8988T (cell line): ENCODE measurements around the gene KYNU.
A peak's percentile ranks its signal among the peaks of the same experiment; 100 is the strongest.
"Not testable (repeated sequence)": the region's sequence is repeated elsewhere in the genome, so short reads cannot be mapped to it uniquely, and the experiment has no call there.

Source experiments
- DNase-seq: peaks from one replicate; pipeline ENCODE4 v3.0.0; 2011

The KYNU gene

GRCh38 chr2:143034292-143035074 is 157.0 kb downstream of the KYNU start:
- peak; percentile 4 for DNase-seq

GRCh38 chr2:143051465-143051864 is 174.0 kb downstream of the KYNU start:
- DNase-seq, result no peak

- DNase-seq, result not testable (repeated sequence)
Measured at GRCh38 chr2:143053437-143053836, 176.0 kb downstream of the KYNU start.

- no peak for DNase-seq
Measured at GRCh38 chr2:143056550-143056949, 179.1 kb downstream of the KYNU start.

- no peak for DNase-seq
Measured at GRCh38 chr2:143058851-143059250, 181.4 kb downstream of the KYNU start.

GRCh38 chr2:143063612-143064200 is 186.2 kb downstream of the KYNU start:
- DNase-seq, result no peak

DNA sequence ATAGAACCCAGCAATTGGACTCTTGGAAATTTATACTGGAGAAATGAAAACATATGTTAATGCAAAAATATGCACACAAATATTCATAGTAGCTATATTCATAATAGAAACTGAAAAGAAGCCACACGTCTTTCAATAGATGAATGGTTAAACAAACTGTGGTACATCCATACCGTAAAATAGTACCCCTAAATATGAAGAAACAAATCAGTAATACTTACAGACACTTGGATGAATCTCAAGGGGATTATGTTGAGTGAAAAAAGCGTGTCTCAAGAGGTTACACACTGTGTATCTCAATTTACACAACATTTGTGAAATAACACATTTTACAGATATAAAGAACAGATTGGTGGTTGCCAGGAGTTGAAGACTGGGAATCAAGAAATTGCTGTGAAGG is 190.6 kb downstream of the KYNU start:
- DNase-seq, result no peak

DNA sequence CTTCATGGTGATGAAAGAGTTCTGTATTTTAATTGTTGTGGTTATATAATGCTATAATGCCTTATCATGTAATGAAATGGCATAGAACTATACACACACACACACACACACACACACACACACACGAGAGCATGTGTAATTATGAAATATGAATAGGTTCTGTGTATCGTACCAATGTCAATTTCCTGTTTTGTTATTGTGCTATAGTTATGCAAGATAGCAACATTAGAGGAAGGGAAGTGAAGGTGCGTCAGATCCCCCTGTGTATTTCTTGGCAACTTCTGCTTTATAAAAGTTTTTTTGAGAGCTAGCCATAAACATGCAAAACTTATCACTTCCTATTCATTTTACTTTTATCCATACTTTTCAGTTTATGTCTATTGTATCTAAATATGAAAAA is 191.0 kb downstream of the KYNU start:
- DNase-seq, result no peak

- no peak for DNase-seq
Measured at GRCh38 chr2:143070704-143071103, 193.2 kb downstream of the KYNU start.

- DNase-seq, result no peak
Measured at GRCh38 chr2:143071185-143071876, 193.9 kb downstream of the KYNU start.

DNA sequence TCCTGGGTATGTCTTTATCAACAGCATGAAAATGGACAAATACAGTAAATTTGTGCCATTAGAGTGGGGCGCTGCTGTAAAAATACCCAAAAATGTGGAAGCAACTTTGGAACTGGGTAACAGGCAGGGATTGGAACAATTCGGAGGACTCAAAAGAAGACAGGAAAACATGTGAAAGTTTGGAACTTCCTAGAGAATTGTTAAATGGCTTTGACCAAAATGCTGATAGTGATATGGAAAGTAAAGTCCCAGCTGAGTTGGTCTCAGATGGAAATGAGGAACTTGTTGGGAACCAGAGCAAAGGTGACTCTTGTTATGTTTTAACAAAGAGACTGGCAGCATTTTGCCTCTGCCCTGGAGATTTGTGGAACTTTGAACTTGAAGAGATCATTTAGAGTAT is 197.4 kb downstream of the KYNU start:
- not testable (repeated sequence) for DNase-seq

GRCh38 chr2:143075711-143076110 is 198.2 kb downstream of the KYNU start:
- no peak for DNase-seq

DNA sequence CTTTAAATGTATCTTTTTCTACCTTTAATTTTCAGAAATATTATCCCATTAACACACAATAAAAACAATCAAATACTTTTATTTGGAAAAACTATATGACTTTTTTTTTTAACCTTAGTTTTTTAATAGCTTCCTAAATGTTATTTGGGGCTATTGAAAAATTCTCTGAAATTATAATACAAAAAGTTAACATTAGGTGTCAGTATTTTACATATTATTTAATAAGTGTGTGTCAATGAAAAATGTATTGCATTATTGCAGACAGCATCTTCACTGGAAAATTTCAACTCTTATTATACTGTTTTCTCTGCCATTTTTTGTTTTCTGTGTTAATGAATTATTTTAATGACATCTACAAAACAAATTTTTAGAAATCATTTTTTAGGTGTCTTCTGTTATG is 200.6 kb downstream of the KYNU start:
- no peak for DNase-seq

DNA sequence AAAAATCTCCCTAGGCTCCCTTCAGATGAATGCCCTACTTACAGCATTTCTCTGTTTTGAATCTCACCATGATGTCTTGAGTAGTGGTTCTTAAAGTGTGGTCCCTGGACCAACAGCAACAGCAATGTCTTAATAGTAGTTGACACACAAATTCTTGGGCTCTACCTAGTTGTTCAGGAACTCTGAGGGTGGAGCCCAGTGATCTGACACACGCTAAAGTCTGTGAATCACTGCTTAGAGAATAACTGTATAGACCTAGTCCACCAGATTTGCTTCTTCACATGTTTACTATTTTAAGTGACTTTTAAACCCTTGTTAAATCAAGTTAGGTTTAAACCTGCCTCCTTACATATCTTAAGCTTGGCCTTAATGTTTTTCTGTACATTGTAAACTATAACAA is 204.2 kb downstream of the KYNU start:
- DNase-seq, result no peak

DNA sequence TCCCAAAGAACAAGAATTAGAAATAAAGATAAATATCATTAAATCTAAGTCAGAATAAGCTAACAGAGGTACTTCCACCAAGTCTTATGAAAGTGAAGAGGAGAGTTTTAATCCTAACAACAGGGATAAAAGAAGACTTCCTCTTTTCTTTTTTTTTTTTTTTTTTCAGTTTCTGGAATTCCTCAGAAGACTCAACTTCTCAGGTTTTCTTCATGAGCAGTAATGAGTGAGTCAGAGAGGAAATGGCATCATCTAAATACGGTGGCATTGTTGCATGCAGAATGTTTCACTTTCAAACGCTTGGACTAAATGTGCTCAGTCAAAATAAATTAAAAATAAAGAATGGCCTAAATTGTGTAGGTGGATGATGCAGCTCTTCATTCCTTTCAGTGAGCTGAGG is 206.2 kb downstream of the KYNU start:
- no peak for DNase-seq

DNA sequence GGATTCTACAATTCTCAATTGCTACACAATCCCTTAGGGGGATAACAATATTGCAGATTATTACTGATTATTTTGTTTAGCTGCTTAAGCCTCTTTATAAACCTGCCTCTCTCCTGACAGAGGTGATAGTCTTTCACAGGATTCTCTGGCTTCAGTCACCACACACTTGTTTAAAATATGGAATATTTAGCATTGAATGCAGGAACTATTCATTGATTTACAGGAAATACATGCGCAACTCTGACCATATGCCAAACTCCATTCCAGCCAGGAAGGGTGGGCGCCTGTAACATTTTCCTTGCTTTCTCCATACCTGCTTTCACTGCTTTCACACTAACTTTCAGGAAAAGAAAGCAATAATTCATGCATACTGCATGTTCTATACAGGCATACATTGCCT is 207.0 kb downstream of the KYNU start:
- no peak for DNase-seq

DNA sequence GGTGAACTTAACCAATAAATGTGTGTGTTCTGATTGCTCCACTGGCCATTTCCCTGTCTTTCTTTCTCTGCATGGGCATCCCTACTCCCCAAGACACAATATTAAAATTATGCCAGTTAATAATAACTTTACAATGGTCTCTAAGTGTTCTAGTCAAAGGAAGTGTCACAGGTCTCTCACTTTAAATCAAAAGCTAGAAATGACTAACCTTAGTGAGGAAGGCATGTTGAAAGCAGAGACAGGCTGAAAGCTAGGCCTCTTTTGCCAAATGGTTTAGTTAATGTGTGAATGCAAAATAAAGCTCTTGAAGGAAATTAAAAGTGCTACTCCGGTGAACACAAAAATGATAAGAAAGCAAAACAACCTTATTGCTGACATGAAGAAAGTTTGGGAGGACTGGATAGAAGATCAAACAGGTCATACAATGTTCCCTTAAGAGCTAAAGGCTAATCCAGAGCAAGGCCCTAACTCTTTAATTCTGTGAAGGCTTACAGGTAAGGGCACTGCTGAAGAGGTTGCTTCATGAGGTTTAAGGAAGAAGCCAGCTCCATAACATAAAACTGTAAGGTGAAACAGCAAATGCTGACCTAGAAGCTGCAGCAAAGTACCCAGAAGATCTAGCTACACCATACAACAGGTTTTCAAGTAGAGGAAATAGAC is 207.8 kb downstream of the KYNU start:
- DNase-seq, result no peak

- DNase-seq, result no peak
Measured at GRCh38 chr2:143087033-143087432, 209.6 kb downstream of the KYNU start.

- no peak for DNase-seq
Measured at GRCh38 chr2:143088388-143088787, 210.9 kb downstream of the KYNU start.

- not testable (repeated sequence) for DNase-seq
Measured at GRCh38 chr2:143089520-143089919, 212.1 kb downstream of the KYNU start.
